ENCODE results near the gene SMYD3.
"Not testable (repeated sequence)": the region's sequence is repeated elsewhere in the genome, so short reads cannot be mapped to it uniquely, and the experiment has no call there.

SMYD3 gene

DNA sequence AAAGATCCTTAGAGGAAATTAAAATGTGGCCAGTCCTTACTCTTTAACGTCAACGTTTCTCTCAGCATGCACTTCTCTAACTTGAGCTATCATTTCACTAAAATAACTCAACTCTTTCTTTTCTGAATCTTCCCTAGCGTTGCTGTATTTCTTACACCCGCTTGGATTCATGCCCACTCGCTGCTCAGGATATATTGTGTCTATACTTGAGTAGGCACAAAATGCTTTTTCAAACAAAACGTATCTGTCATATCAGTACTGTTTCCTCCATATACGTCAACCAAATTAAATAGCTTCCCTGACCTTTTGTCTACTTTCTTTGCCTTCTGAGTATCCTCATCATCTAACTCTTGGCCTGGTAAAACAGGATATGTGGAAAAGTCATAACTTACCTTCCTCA is 549.7 kb downstream of the SMYD3 start:
- no peak for DNase-seq (ENCODE audit: low read depth in 2 of 2)

DNA sequence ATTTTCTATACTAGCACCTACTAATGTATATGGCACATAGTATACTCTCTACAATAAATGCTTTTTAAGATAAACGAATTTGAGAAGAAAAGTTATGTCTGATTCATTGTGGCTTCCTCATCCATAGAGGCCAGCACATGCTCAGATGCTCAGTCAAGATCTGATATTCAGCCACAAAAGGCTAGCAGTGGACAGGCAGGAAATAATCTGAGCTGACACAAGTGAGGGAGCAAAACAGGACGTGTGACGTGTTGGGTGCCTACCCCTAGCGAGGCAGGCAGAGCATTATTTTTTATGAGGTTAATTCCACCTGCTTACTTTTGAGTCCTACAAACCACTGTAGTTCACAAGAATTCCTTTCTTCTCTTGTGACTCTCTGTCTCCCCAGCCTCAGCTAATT is 550.9 kb downstream of the SMYD3 start:
- no peak for DNase-seq (ENCODE audit: low read depth in 2 of 2)

DNA sequence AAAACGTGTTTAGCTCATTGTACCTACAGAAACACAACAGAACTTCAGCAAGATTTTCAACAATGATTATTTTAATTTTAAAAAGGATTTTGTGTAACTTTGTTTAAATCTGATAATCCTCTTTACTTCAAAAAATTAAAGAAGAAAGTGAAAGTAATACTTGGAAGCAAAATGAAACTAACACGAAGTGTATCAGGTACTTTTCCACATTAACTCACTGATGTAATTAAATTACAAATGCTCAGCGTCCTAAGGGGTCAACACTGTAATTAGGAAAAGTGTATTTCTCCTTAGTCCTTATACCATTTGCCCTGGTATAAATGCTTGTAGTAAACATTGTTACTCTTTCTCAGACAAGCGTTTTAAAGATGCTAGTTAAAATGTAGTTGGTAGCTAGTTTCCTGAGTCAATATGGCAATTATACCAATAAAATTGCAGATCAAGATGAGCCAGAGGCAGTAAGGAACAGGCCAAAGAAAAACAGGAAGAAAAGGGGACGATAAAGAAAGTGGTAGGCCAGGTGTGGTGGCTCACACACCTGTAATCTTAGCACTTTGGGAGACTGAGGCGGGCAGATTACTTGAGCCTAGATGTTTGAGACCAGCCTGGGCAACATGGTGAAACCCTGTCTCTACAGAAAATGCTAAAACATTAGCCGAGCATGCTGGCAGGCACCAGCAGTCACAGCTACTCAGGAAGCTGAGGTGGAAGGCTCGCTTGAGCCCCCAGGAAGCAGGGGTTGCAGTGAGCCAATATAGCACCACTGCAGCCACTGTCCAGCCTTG is 553.0 kb downstream of the SMYD3 start:
- DNase-seq (ENCODE audit: low read depth in 2 of 2), result no peak

DNA sequence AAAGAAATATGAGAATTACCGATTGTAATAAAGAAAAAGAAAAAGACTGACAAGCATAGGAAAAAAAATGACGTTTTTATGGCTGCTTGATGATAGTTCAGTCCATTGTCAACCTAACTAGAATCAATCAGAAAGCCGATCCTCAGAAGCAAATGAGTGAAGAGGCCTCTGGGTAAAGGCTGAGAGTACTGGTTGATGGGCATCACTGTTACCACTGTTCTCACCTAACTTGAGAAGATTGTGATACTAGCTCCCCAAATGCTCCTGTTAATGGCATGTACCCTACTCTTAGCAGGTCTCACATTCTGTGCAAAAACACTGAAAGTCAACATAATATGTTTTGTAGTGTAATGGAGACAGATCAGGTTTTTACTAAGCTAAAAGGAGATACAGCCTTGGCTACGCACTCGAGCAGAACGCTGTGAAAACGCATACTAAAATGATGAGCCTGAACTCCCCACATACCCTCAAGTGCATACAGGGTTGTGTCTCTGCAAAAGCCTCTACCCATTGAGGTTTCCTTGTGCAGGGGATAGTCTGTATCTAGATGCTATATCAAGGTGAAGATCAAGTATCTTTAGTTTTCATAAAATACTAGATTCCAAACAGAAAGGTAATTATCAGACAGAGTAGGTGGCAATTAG is 554.6 kb downstream of the SMYD3 start:
- no peak for DNase-seq (ENCODE audit: low read depth in 2 of 2)

DNA sequence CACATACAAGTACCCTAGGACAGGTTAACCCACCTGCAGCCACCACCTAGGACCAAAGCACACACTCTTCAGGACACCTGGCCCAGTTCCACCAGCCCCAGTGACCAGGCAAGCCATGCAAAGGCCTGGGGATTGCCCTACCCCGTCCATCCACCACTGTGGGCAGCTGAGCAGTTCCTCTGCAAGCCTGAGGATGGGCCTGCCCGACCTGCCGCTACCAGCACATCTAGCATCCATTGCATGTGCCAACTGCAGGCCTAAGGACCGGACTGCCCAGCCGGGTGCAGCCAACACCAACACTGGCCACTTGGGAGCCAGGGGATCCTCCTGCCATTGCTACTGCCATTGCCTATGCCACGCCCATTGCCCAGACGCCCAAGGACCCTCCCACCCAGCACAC is 558.3 kb downstream of the SMYD3 start:
- no peak for DNase-seq (ENCODE audit: low read depth in 2 of 2)

DNA sequence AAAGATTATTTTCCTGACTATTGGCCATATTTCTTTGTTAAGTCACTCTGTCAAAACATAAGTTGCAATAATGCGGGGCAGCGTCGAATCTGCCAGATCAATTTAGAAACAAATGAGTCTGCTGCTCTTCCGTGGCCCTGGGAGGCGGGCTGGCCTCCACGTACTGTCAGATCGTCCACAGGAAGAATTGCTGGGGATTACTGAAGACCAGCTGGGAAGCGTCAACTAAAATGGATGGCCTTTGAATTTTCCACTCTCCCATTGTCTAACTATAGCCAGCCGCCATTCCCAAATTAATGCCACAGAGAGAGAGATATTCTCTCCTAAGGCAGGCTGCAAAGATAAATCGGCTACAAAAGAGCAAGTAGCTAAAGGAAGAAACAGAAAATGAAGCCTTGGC is 560.2 kb downstream of the SMYD3 start:
- no peak for DNase-seq (ENCODE audit: low read depth in 2 of 2)

DNA sequence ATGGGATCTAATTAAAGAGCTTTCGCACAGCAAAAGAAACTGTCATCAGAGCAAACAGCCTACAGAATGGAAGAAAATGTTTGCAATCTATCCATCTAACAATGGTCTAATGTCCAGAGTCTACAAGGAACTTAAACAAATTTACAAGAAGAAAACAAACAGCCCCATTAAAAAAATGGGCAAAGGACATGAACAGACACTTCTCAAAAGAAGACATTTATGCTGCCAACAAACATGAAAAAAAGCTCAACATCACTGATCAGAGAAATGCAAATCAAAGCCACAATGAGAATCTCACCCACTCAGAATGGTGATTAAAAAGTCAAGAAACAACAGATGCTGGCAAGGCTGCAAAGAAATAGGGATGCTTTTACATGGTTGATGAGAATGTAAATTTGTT is 561.9 kb downstream of the SMYD3 start:
- DNase-seq (ENCODE audit: low read depth in 2 of 2), result not testable (repeated sequence)

DNA sequence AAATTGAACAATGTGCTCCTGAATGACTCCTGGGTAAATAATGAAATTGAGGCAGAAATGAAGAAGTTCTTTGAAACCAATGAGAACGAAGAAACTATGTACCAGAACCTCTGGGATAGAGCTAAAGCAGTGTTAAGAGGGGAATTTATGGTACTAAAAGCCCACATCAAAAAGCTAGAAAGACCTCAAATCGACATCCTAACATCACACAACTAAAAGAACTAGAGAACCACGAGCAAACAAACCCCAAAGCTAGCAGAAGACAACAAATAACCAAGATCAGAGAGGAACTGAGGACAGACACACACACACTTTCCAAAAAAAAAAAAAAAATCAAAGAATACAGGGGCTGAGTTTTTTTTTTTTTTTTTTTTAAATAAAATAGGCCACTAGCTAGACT is 564.2 kb downstream of the SMYD3 start:
- DNase-seq (ENCODE audit: low read depth in 2 of 2), result no peak

DNA sequence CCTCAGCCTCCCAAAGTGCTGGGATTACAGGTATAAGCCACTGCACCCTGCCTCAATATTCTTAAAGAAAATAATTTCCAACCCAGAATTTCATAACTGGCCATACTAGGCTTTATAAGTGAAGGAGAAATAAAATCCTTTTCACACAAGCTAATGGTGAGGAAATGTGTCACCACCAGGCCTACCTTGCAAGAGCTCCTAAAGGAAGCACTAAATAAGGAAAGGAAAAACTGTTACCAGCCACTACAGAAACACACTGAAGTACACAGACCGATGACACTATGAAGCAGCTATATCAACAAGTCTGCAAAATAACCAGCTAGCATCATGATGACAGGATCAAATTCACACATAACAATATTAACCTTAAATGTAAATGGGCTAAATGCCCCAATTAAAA is 565.3 kb downstream of the SMYD3 start:
- DNase-seq (ENCODE audit: low read depth in 2 of 2), result not testable (repeated sequence)

DNA sequence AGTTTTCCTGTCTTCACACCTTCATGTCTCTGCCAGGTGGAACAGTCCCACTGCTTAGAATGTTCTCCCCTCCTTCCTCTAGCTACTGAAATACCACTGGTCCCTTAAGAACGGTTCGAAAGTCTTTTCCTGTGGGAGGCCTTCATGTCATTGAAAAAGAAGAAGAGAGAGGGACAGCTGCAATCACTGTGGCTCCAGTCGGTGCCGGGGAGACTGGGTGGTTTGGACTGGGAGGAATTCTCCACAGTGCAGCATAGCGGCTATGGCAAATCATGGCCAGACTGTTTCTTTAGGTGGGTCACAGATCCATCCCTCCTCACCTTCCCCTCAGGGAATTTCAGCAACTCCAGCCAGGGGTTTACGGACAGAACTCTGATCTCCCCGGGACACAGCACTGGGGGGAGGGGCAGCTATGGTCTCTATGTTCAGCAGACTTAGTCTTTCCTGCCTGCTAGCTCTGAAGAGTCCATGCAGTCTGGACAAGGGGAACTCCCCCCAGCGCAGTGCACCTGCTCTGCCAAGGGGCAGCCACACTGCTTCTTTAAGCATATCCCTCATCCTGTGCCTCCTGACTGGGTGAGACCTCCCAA is 567.2 kb downstream of the SMYD3 start:
- DNase-seq (ENCODE audit: low read depth in 2 of 2), result no peak

DNA sequence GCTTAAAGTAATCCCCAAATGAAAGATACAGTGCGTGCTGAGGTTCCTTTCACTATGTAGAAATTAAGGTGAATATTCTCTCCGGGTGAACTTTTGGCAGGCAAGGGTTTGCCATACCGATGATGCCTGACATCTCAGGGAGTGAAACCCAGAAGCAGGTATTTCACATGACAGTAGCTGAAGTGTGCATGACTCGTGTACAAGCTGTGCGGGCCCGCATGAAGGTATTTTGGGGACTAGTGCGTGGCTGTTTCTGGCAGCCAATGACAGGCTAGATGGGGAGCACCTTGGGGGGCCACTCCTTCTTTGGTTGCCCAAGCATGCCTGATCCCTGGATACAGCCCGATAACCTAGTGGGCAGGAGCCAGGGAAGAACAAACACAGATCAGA is 569.0 kb downstream of the SMYD3 start:
- DNase-seq (ENCODE audit: low read depth in 2 of 2), result no peak

DNA sequence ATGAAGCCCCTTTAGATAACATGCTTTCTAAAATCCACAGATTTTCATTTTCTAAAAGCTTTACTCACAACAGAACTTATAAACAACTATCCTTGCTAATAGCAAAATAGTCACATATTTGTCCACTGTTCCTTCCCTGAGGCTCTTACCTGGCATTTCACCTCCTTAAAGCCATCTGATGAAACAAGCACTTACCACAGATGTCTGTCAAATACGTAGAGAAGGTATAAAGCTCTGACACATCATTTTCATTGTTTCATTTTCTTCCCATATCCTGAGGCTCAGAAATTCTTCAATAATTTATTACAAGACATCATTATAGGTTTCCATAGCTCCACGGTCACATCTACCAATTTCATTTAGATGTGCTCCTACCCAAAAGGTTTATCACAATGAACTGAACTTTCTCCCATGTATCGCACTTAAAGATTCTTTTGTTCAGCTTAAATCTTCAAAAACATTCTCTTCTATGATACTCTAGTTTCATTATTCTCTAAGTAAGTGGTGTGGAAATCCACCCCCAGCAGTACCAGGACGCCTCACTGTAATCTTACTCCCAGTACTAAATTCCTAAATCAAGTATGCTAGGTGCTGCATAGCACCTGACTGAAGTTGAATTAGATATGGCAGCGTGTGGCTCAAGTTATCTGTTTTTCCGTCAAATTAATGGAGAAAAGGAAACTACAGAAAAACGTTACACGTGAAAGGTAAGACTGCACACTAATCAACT is 569.6 kb downstream of the SMYD3 start:
- DNase-seq (ENCODE audit: low read depth in 2 of 2), result no peak

DNA sequence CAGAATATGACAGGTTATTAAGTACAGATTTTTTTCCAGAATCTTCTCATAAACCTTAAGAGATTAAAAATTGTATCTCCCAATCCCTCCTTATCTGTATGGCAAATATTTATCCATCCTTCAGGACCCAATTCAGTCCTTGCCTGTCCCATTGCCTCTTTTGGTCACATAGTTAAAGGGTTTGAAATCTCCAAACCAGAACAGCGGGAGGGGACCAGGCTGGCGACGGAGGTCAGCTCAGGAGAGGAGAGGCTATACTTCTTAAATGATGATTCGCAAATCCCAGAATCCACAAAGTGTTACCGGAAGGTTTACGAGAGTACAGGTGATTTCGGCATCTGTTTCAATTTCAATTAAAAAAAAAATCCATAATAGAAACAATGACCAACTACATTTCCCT is 572.7 kb downstream of the SMYD3 start:
- no peak for DNase-seq (ENCODE audit: low read depth in 2 of 2)

DNA sequence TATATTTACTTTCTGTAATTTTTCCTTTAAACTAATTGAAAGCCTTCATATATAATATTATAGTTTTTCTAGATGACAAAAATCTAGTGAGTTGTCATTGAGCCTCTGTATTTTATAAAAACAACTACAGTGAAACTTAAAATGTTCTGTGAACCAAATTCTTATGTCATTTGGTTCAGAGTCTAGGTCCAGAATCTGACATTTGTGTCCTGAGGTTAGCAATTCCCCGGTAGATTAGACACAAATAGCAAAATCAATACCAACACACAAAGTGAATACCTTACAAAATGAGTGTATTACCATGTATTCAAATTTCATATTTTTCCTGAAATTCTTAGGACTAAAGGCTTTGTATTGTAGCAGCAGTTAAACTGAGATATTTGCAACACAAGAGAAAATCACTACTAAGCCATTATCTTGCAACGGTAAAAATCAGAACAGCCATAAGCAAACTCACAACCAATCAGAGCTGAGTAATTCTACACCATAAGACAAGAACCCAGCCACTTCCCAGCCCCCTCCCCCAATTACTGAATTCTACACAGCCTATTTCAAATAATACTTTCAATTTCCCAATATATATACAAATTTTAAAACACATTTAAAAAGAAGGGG is 573.5 kb downstream of the SMYD3 start:
- no peak for DNase-seq (ENCODE audit: low read depth in 2 of 2)

DNA sequence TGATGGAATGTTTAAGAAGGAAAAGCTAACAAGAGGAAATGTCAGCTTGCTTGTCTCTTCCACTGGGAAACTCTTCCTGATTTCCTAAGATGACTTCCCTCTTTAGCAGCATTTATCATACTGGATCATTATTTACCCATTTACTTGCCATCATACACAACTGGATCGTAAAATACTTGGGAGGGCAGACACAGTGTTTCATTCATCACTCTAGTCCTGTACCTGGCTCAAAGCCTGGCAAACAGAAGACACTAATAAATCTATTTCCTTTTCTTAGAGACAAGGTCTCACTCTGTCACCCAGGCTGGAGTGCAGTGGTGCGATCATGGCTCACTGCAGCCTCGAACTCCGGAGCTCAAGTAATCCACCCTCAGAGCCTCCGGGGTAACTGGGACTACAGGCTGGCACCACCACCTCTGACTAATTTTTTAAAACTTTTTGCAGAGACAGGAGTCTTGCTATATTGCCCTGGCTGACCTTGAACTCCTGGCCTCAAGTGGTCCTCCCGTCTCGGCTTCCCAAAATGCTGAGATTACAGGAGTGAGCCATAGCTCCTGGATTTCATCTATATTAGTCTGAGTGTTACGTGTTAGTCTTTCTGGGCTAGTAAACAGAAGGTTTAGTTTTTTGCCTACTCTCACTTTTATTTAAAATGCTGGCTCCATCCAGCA is 574.6 kb downstream of the SMYD3 start:
- DNase-seq (ENCODE audit: low read depth in 2 of 2), result no peak

DNA sequence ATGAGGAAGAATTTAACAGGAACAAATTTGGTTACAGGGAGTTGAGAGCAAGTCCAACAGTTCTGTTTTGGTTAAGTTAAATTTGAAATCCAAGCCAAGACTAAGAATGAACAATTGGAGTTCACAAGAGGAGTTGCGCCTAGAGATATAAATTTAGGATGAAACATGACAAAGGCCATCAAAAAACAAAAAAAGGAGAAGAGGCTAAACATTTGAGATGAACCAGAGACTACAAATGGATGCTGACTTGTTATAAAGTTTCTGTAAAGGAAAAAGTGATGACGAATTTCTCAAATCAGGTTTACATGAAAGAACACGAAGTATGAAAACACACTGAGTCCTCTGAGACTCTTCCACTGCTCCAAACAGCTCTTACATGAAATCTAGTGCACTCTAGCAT is 575.6 kb downstream of the SMYD3 start:
- no peak for DNase-seq (ENCODE audit: low read depth in 2 of 2)

DNA sequence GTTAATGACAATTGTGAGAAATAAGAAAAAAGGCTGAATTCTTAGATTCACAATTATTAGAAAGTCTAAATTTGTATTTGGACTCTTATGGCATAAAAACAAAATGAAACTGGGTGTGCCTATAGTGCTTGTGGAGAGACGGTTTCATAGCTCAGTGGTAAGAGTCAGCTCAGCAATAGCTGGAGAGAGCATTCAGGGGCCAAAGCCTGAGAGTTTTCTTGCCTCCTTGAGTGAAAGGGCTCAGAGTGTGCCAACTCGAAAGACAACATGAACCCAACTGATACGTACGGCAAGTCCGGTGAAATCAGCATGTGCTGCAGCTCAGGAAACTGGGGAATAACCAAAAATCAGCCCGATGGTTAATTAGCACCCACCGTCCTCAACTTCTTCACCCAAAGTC is 577.9 kb downstream of the SMYD3 start:
- no peak for DNase-seq (ENCODE audit: low read depth in 2 of 2)

DNA sequence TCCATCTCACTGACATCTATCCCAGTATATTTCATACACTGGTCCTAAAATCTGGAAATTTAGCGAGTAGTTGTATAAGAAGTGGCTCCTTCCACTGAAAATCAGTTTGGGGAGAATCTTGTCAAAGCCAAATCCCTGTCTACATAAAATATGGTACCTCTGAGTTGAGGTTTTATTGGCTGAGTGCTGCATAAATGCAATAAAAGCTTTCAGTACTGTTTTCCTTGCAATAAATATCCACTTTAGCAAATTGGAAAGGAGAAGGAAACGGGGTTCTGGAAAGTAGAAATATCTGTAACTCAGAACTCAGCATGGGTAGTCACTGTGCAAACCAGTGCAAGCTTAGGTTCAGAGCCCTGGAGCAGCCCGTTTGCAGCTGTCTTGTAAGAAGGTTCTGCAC is 580.2 kb downstream of the SMYD3 start:
- no peak for DNase-seq (ENCODE audit: low read depth in 2 of 2)

DNA sequence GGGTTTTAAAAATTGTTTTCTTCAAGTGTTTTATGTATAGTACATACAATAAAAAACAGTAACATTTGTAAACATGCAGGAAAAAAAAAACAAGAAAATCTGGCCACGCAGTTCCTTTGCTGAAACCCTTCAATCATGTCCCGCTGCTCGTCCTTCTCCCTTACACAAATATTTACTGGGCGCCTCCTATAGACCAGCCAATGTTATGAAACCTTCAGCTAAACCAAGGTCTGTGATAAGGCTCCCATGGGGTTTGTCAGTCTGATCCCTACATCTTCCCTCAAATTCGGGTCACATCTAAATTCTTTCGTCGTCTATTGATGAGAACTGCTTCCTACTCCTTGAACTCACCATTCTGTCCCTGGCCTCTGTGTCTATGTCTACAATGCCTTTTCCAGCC is 583.9 kb downstream of the SMYD3 start:
- no peak for DNase-seq (ENCODE audit: low read depth in 2 of 2)

DNA sequence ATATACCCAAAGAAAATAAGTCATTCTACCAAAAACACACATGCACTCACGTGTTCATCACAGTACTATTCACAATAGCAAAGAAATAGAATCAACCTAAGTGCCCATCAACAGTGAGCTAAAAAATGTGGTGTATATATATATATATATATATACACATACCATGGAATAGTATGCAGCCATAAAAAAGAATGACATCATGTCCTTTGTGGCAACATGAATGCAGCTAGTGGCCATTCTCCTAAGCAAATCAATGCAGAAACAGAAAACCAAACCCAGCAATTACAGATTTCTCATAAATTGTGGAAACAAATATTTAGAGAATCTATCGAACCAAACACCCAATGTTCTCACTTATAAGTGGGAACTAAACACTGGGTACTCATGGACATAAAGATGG is 585.7 kb downstream of the SMYD3 start:
- DNase-seq (ENCODE audit: low read depth in 2 of 2), result no peak

DNA sequence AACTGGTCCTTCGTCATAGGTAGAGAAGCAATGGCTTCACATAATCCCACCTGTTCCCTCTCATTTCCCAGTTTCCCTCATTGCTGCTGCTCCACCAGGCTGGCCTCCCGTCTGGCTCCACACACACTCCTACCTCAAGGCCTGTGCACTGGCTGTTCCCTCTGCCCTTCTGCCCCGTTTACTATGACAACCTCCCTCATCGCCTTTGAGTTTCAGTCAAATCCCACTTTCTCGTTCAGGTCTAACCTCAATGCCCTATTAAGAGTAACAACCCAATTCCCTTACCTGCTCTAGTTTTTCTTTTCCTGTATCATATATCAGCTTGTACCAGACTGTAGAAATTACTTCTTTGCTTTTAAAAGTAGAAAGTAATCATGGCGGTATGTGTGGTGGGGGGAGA is 589.7 kb downstream of the SMYD3 start:
- DNase-seq (ENCODE audit: low read depth in 2 of 2), result no peak

DNA sequence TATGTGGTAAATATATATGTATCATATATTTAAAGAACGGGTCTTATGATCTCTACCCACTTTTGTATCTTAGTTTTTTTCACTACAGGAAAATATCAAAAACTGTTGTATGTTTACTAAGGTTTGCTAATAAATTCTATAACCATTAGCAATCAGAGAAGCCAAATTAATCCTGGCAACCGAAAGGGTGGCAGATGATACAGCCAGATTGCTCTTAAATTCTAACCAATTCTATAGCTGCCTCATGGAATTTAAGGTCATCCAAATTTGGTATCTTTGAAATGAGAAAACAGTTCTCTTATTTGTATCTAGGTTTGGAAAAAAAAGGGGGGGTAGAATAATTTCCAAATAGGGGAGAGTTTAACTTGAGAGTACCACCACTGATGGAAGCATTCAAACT is 591.2 kb downstream of the SMYD3 start:
- no peak for DNase-seq (ENCODE audit: low read depth in 2 of 2)

All from stimulated activated CD4-positive, alpha-beta T cell treated with anti-CD3 and anti-CD28 coated beads, Interleukin-4, amount 100 ng/mL, for 48 hours (primary cell).